HepG2 (cell line): ENCODE data around the gene EPHB6.

Experiments used
- CREB1 ChIP-seq, 2 experiments: fragments of 450-650 bp in 1 of 2; IDR thresholded peaks; 2 replicates each; pipeline ENCODE4 v1.6.1; 2016 to 2017; ENCODE audit warnings: control low read depth in 1 of 2, mild to moderate bottlenecking in 1 of 2, missing compliant biosample characterization in 1 of 2, missing genetic modification characterization in 1 of 2
- EP300 ChIP-seq, 3 experiments: sonication (generic) in 1 of 3; formaldehyde crosslinking in 1 of 3; IDR thresholded peaks; 2 replicates each; pipeline versions ENCODE4 v1.5.1 to v1.6.1; 2011 to 2020; ENCODE audit warnings: low read depth in 2 of 3, low read length in 2 of 3, borderline replicate concordance in 1 of 3, improper control_type of control experiment in 1 of 3, mild to moderate bottlenecking in 1 of 3, missing genetic modification reagents in 1 of 3, moderate library complexity in 1 of 3
- HOMEZ ChIP-seq: IDR thresholded peaks from 2 replicates; pipeline ENCODE4 v1.6.1; 2016; ENCODE audit warnings: low read depth
- JUN ChIP-seq: sonication (generic); formaldehyde crosslinking; IDR thresholded peaks from 2 replicates; pipeline ENCODE4 v1.4.0; 2020; ENCODE audit warnings: mild to moderate bottlenecking, missing genetic modification reagents
- JUND ChIP-seq: sonication (generic); formaldehyde crosslinking; IDR thresholded peaks from 2 replicates; pipeline ENCODE4 v1.8.0; 2022; ENCODE audit warnings: mild to moderate bottlenecking, missing genetic modification reagents
- PBX2 ChIP-seq: IDR thresholded peaks from 2 replicates; pipeline ENCODE4 v1.6.1; 2016; ENCODE audit warnings: control low read depth
- POLR2A ChIP-seq, 2 experiments: IDR thresholded peaks; 2 replicates each; pipeline ENCODE4 v1.6.1; 2011; ENCODE audit warnings: low read depth in 2 of 2, low read length in 2 of 2, mild to moderate bottlenecking in 1 of 2, moderate library complexity in 1 of 2; ENCODE audit not compliant: insufficient read depth in 1 of 2
- PRMT3 ChIP-seq: sonication (generic); formaldehyde crosslinking; IDR thresholded peaks from 2 replicates; pipeline ENCODE4 v1.8.1; 2022; ENCODE audit warnings: low read depth, mild to moderate bottlenecking, moderate library complexity, missing genetic modification reagents, borderline replicate concordance
- REXO4 ChIP-seq: sonication (generic); formaldehyde crosslinking; IDR thresholded peaks from 2 replicates; pipeline ENCODE4 v1.8.0; 2022; ENCODE audit warnings: missing genetic modification reagents, mild to moderate bottlenecking, borderline replicate concordance
- SIN3A ChIP-seq: IDR thresholded peaks from 2 replicates; pipeline ENCODE4 v1.6.1; 2011; ENCODE audit warnings: low read depth, mild to moderate bottlenecking, control low read depth, low read length, borderline replicate concordance
- SMARCC2 ChIP-seq: fragments of 450-650 bp; IDR thresholded peaks from 2 replicates; pipeline ENCODE4 v1.6.1; 2017; ENCODE audit warnings: antibody characterized with exemption, mild to moderate bottlenecking
- SRY ChIP-seq: sonication (generic); formaldehyde crosslinking; IDR thresholded peaks from 2 replicates; pipeline ENCODE4 v1.8.0; 2022; ENCODE audit warnings: mild to moderate bottlenecking, missing genetic modification reagents
- ZNF34 ChIP-seq: sonication (generic); formaldehyde crosslinking; IDR thresholded peaks from 2 replicates; pipeline ENCODE4 v1.4.0; 2020; ENCODE audit warnings: mild to moderate bottlenecking, missing genetic modification reagents, borderline replicate concordance
- TF ChIP-seq, protein P1 (sequence below): sonication (generic); formaldehyde crosslinking; IDR thresholded peaks from 2 replicates; pipeline ENCODE4 v1.4.0; 2020; ENCODE audit warnings: mild to moderate bottlenecking, missing genetic modification reagents

DNA sequence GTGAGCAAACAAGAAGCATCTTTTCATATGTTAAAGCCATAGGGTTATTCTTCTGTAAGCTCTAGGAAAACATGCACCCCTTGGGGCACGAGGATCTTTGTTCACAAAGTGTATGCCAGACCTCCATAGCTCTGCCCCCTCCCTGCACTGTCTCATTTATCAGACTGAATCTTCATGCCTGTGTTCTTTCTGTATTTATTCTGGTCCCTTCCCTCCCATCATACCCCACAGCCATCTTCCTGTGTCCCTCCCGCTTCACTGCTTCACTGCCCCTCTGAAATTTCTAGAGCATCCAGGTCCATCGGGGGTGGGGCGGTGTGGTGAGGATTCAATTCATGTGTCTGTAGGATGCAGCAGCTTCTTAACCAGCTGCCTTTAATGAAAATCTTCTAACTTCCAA lies 7.5 kb downstream of the EPHB6 start:
- TF ChIP-seq, protein P1, sequence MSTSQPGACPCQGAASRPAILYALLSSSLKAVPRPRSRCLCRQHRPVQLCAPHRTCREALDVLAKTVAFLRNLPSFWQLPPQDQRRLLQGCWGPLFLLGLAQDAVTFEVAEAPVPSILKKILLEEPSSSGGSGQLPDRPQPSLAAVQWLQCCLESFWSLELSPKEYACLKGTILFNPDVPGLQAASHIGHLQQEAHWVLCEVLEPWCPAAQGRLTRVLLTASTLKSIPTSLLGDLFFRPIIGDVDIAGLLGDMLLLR: no peak
- TF ChIP-seq SRY (CRISPR knock-in tag) (no peak), CREB1 (IDR thresholded peaks at IDR 0.05) (no peak), CREB1 (CRISPR knock-in tag; IDR thresholded peaks at IDR 0.05) (no peak), PBX2 (CRISPR knock-in tag) (no peak), SIN3A (no peak), HOMEZ (CRISPR knock-in tag) (no peak), REXO4 (CRISPR knock-in tag) (no peak), SMARCC2 (no peak), PRMT3 (CRISPR knock-in tag) (no peak), JUND (CRISPR knock-in tag) (no peak), POLR2A (IDR thresholded peaks at IDR 0.05; ENCODE audit: insufficient read depth in 1 of 2, low read depth in 2 of 2, low read length in 2 of 2) (no peak), EP300 (IDR thresholded peaks at IDR 0.05; ENCODE audit: low read depth in 2 of 2, low read length in 2 of 2) (no peak), EP300 (CRISPR knock-in tag; IDR thresholded peaks at IDR 0.05; ENCODE audit: borderline replicate concordance) (no peak), ZNF34 (CRISPR knock-in tag) (no peak), JUN (no peak)
